Heart right ventricle (tissue), 16 donors: ENCODE measurements around the gene NEURL2. TPM values are rescaled to one million over a fixed set of nuclear protein-coding genes. Genes with fewer than 3 reads are reported as not detected.
A peak's percentile ranks its signal among the peaks of the same experiment; 100 is the strongest.

ENCODE experiments used
- ATAC-seq, 8 donors: fragments of 200-7000 bp; cut with Tn5 transposase; one replicate each; pipeline ENCODE4 v1.9.1; 2020; ENCODE audit warnings: mild to moderate bottlenecking in 8 of 8, moderate library complexity in 8 of 8, moderate number of reproducible peaks in 1 of 8
- DNase-seq, 2 donors: peaks; one replicate each; pipeline ENCODE4 v3.0.0-alpha.2; 2020
- H3K27ac ChIP-seq, 10 donors: fragments of 200-600 bp; sonication (generic) in 2 of 10; one replicate each; pipeline versions ENCODE4 v1.5.0 to v1.8.0; 2020 to 2022; ENCODE audit warnings: mild to moderate bottlenecking in 3 of 10
- H3K27me3 ChIP-seq, 7 donors: fragments of 200-600 bp; one replicate each; pipeline ENCODE4 v1.8.0; 2021 to 2022; ENCODE audit warnings: mild to moderate bottlenecking in 2 of 7
- H3K36me3 ChIP-seq, 9 donors: fragments of 200-600 bp; sonication (generic) in 1 of 9; one replicate each; pipeline versions ENCODE4 v1.5.0 to v1.8.0; 2020 to 2022; ENCODE audit warnings: mild to moderate bottlenecking in 2 of 9
- H3K4me1 ChIP-seq, 9 donors: fragments of 200-600 bp; sonication (generic) in 1 of 9; one replicate each; pipeline versions ENCODE4 v1.5.0 to v1.8.0; 2020 to 2022; ENCODE audit warnings: mild to moderate bottlenecking in 4 of 9
- H3K4me3 ChIP-seq, 10 donors: fragments of 200-600 bp; sonication (generic) in 2 of 10; one replicate each; pipeline versions ENCODE4 v1.5.0 to v1.8.0; 2020 to 2022; ENCODE audit warnings: mild to moderate bottlenecking in 7 of 10, moderate library complexity in 2 of 10
- H3K9me3 ChIP-seq, 11 donors: fragments of 200-600 bp in 10 of 11; sonication (generic) in 2 of 11; one replicate each; pipeline versions ENCODE4 v1.5.0 to v1.8.0; 2013 to 2022; ENCODE audit warnings: mild to moderate bottlenecking in 2 of 11, control low read depth in 1 of 11, moderate library complexity in 1 of 11
- WGBS, 2 donors: extraction: QIAGEN DNeasy Blood & Tissue Kit; methylation state at CpG; one replicate each; pipeline ENCODE4 v1.1.7; 2013; ENCODE audit warnings: inconsistent platforms in 1 of 2; 5-methylcytosine and 5-hydroxymethylcytosine counted together
- intact Hi-C, 10 donors: fragments of 100-400 bp; cut with DNase I; formaldehyde crosslinking; loops; one replicate each; pipeline versions ENCODE4 v1.11.1 to v1.14.2; 2022
- polyA plus RNA-seq, 2 donors: library from polyadenylated mRNA; stranded (reverse); fragments of 200-250 nt; gene quantifications; one replicate each; pipeline ENCODE4 v1.2.3, GENCODE V29; 2013
- total RNA-seq, 10 donors: library from RNA; stranded (reverse); fragmentation: NEBNext Ultra II Directional in 3 of 10; extraction: Animal tissue kit (Norgen Biotek cat#: 25700) in 3 of 10; gene quantifications; one replicate each; pipeline versions ENCODE4 v1.2.1 to v1.2.4, GENCODE V29; 2021 to 2023
- TF ChIP-seq, protein P1 (sequence below), 9 donors: fragments of 200-600 bp; sonication (generic) in 2 of 9; IDR thresholded peaks; one replicate each; pipeline versions ENCODE4 v1.5.0 to v1.8.0; 2021 to 2022; ENCODE audit warnings: antibody characterized with exemption in 9 of 9, mild to moderate bottlenecking in 5 of 9, moderate library complexity in 1 of 9
- donor health status: Arrhythmogenic right ventricular cardiomyopathy.
- donor health status: ischemic (EF 13 %, LVEDD 7.1; RV severe dilation, severe dysfunction).
- donor health status: healthy with polysubstance abuse.
- donor health status: DM: no; HTN: yes; CAD: no.
- donor health status: DM: no; HTN: no; CAD: no.
- donor health status: ischemic (EF 25% LVEDD 6.9; RV normal size, moderate dysfunction).
- donor health status: ischemic (EF 25% LVEDD 5.7; RV mildly dilated, moderate dysfunction).
- donor health status: healthy.
- donor health status: DM: yes; HTN: yes; CAD: no.
- donor health status: Ischemic cardiomyopathy.
- donor health status: ischemic (EF 35%, LVEDD 5.7; RV mildly dilated, moderate dysfunction).
- donor health status: nonischemic (EF 11% LVEDD 7.7; RV severe dilation, severe dysfunction).
- donor health status: DM: yes; HTN: yes; CAD: no.
- donor health status: PGD.
- donor health status: ischemic (EF 29% LVEDD 5.4; RV normal size, mild dysfunction).
- donor health status: nonischemic (EF 23%, LVEDD 6.1; RV moderate dilation, normal function).

Gene NEURL2
- total and polyA plus RNA-seq, 12 donors: 3.3 to 11.1 (median 7.8) TPM

DNA sequence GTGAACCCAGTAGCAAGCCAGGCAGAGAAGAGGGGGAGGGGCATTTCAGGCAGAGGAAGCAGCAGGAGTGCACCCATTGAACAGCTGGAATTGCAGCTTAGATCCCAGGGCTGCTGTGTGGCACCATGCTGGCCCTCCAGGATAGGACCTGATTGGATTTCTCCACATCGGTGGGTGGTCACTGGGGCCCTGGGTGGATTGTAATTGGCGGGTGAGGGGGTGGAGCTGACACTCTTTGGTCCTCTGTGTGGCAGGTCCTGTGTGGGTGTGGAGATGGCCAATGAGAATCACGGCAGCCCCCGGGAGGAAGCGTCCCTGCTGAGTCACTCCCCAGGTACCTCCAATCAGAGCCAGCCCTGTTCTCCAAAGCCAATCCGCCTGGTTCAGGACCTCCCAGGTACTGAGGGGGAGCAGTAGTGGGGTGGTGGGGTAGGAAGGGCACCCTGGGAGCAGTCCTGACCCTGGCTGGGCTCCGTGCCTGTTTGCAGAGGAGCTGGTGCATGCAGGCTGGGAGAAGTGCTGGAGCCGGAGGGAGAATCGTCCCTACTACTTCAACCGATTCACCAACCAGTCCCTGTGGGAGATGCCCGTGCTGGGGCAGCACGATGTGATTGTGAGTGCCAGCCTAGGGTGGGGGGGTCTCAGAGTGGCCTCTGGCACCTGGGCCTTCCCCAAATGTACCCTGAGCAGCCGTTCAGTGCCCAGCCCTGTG, 47.9 kb upstream of the NEURL2 start:
- no peaks in the 10 kb centered on the region for H3K27me3 ChIP-seq
- ATAC-seq (no peak), DNase-seq (no peak)
- no peaks in the 10 kb centered on the region for H3K9me3 ChIP-seq
- peaks cover 0 to 70% (median 55%) of the 10 kb centered on the region in 9 donors for H3K36me3 ChIP-seq
- no peak overlapping the region for H3K27ac ChIP-seq
- intact Hi-C loops: loop anchor here in 1 of 10 donors (10.0 kb wide), 1 partner anchor 114 kb away; the partner anchor contains the start of gene TNNC2
- peaks cover 0 to 29% (median 14%) of the 10 kb centered on the region in 9 donors for H3K4me1 ChIP-seq
- TF ChIP-seq, protein P1, sequence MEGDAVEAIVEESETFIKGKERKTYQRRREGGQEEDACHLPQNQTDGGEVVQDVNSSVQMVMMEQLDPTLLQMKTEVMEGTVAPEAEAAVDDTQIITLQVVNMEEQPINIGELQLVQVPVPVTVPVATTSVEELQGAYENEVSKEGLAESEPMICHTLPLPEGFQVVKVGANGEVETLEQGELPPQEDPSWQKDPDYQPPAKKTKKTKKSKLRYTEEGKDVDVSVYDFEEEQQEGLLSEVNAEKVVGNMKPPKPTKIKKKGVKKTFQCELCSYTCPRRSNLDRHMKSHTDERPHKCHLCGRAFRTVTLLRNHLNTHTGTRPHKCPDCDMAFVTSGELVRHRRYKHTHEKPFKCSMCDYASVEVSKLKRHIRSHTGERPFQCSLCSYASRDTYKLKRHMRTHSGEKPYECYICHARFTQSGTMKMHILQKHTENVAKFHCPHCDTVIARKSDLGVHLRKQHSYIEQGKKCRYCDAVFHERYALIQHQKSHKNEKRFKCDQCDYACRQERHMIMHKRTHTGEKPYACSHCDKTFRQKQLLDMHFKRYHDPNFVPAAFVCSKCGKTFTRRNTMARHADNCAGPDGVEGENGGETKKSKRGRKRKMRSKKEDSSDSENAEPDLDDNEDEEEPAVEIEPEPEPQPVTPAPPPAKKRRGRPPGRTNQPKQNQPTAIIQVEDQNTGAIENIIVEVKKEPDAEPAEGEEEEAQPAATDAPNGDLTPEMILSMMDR (IDR thresholded peaks at IDR 0.05): no peak
- WGBS, 2 donors: 85 to 88% methylated on average over 13 of the region's 13 CpGs
- H3K4me3 ChIP-seq: no peak overlapping the region

DNA sequence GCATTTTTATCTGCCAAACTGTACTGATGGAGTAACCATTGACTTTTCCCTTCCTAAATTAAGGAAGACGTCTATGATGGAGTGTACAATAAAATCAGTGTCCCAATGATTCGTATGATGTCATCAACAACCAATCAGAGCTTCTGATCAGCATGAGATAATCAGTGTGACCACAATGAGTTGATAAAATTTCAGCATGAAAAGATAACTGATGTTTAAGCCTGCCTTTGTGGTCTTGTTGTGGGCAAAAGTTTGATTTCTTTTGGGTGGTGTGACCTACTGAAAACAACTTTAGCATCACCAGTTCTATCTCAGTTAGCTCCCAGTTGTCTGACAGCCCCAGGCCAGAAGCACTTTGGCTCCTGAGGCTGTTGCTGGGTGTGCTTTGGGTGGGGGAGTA, 46.8 kb upstream of the NEURL2 start:
- intact Hi-C loops: loop anchor here in 1 of 10 donors (10.0 kb wide), 1 partner anchor 113 kb away; the partner anchor contains the start of gene TNNC2
- DNase-seq (no peak), ATAC-seq (no peak)
- Histone ChIP-seq H3K27ac (no peak overlapping the region), H3K36me3 (peaks cover 0 to 61% (median 44%) of the 10 kb centered on the region in 9 donors), H3K9me3 (no peaks in the 10 kb centered on the region), H3K27me3 (no peaks in the 10 kb centered on the region), H3K4me3 (no peak overlapping the region), H3K4me1 (peaks cover 0 to 38% (median 23%) of the 10 kb centered on the region in 9 donors)
- 67 to 70% methylated on average over 2 of the region's 2 CpGs for WGBS, 2 donors
- TF ChIP-seq, protein P1 (IDR thresholded peaks at IDR 0.05): no peak

GRCh38 chr20:45935416-45936046, 44.5 kb upstream of the NEURL2 start:
- H3K4me3 ChIP-seq: peak overlapping the region; percentile 64 to 100 (median 96)
- H3K4me1 ChIP-seq: peaks cover 0 to 38% (median 23%) of the 10 kb centered on the region in 9 donors
- WGBS, 2 donors: 5 to 7% methylated on average over 21 of the region's 21 CpGs
- peaks cover 0 to 43% (median 34%) of the 10 kb centered on the region in 9 donors for H3K36me3 ChIP-seq
- H3K27ac ChIP-seq: peak overlapping the region; percentile 87 to 100 (median 100)
- H3K9me3 ChIP-seq: no peaks in the 10 kb centered on the region
- TF ChIP-seq, protein P1 (IDR thresholded peaks at IDR 0.05): no peak
- no peaks in the 10 kb centered on the region for H3K27me3 ChIP-seq
- DNase-seq (no peak), ATAC-seq (peak in 6 of 8 donors; percentile 1 to 28 (median 23))
- intact Hi-C loops: loop anchor here in 6 of 10 donors (1.0 to 10.0 kb wide), 6 partner anchors 25 to 111 kb away; partner anchors contain the start of genes CTSA (in 5 of the 6), NEURL2 (in 5 of the 6), TNNC2 (in 1 of the 6) and ZNF335 (in 1 of the 6)
